HAP-1 (cell line): ENCODE measurements around the gene SFTPB.

Source experiments
- DNase-seq, 2 experiments: peaks; one replicate each; pipeline ENCODE4 v3.0.0-alpha.2; 2016 to 2020; ENCODE audit warnings: low spot score in 2 of 2
- H3K27me3 ChIP-seq: fragments of 250-450 bp; sonication (Bioruptor Pico); 2 replicates; pipeline ENCODE4 v1.5.1; 2020; ENCODE audit warnings: low read depth, mild to moderate bottlenecking, moderate library complexity
- H3K36me3 ChIP-seq: fragments of 250-450 bp; sonication (Bioruptor Pico); replicated peaks from 2 replicates; pipeline ENCODE4 v1.5.1; 2020; ENCODE audit warnings: mild to moderate bottlenecking
- H3K4me1 ChIP-seq: fragments of 250-450 bp; sonication (Bioruptor Pico); 2 replicates; pipeline ENCODE4 v1.5.1; 2020; ENCODE audit warnings: mild to moderate bottlenecking
- H3K4me3 ChIP-seq: fragments of 250-450 bp; sonication (Bioruptor Pico); 2 replicates; pipeline ENCODE4 v1.5.1; 2020; ENCODE audit warnings: mild to moderate bottlenecking, moderate library complexity
- H3K9me3 ChIP-seq: fragments of 250-450 bp; sonication (Bioruptor Pico); 2 replicates; pipeline ENCODE4 v1.5.1; 2020; ENCODE audit warnings: mild to moderate bottlenecking, moderate library complexity
- in situ Hi-C: fragments of 300-500 bp; cut with MboI; formaldehyde crosslinking; loops from 3 replicates; pipeline ENCODE4 v1.14.3; 2020; ENCODE audit warnings: low sequenced_read_pairs, inconsistent platforms, mixed read lengths

SFTPB gene

GRCh38 chr2:85706599-85707296, 38.7 kb upstream of the SFTPB start:
- Histone ChIP-seq H3K27me3 (peaks cover 12% of the 10 kb centered on the region), H3K36me3 (no peaks in the 10 kb centered on the region), H3K4me1 (peaks cover 4% of the 10 kb centered on the region), H3K9me3 (no peaks in the 10 kb centered on the region), H3K4me3 (no peak overlapping the region)
- in situ Hi-C loops: no loop called here
- no peak for DNase-seq

- in situ Hi-C loops: no loop called here
- peaks cover 4% of the 10 kb centered on the region for H3K4me1 ChIP-seq
- H3K4me3 ChIP-seq: no peak overlapping the region
- peaks cover 12% of the 10 kb centered on the region for H3K27me3 ChIP-seq
- H3K36me3 ChIP-seq: no peaks in the 10 kb centered on the region
- DNase-seq: no peak
- H3K9me3 ChIP-seq: no peaks in the 10 kb centered on the region
These were observed 38.1 kb upstream of the SFTPB start for GRCh38 chr2:85706063-85706462.

- DNase-seq: no peak
- Histone ChIP-seq H3K27me3 (peaks cover 12% of the 10 kb centered on the region), H3K36me3 (no peaks in the 10 kb centered on the region), H3K4me1 (peaks cover 4% of the 10 kb centered on the region), H3K9me3 (no peaks in the 10 kb centered on the region), H3K4me3 (no peak overlapping the region)
- in situ Hi-C loops: no loop called here
These were observed 37.7 kb upstream of the SFTPB start for GRCh38 chr2:85705680-85706039.

- in situ Hi-C loops: no loop called here
- peaks cover 4% of the 10 kb centered on the region for H3K4me1 ChIP-seq
- H3K36me3 ChIP-seq: no peaks in the 10 kb centered on the region
- H3K4me3 ChIP-seq: no peak overlapping the region
- no peak for DNase-seq
- H3K9me3 ChIP-seq: no peaks in the 10 kb centered on the region
- H3K27me3 ChIP-seq: peaks cover 12% of the 10 kb centered on the region
These were observed 37.0 kb upstream of the SFTPB start for GRCh38 chr2:85704800-85705679.

- no peak for DNase-seq
- H3K27me3 ChIP-seq: peaks cover 12% of the 10 kb centered on the region
- H3K9me3 ChIP-seq: no peaks in the 10 kb centered on the region
- H3K4me3 ChIP-seq: no peak overlapping the region
- in situ Hi-C loops: no loop called here
- H3K4me1 ChIP-seq: peaks cover 4% of the 10 kb centered on the region
- no peaks in the 10 kb centered on the region for H3K36me3 ChIP-seq
These were observed 36.0 kb upstream of the SFTPB start for GRCh38 chr2:85704038-85704437.

- DNase-seq: no peak
These were observed 35.3 kb upstream of the SFTPB start for GRCh38 chr2:85703329-85703728.

GRCh38 chr2:85702800-85703199, 34.8 kb upstream of the SFTPB start:
- in situ Hi-C loops: no loop called here

More at GRCh38 chr2:85703329-85703728, 35.3 kb upstream of the SFTPB start:
- Histone ChIP-seq H3K4me3 (no peak overlapping the region), H3K9me3 (no peaks in the 10 kb centered on the region), H3K4me1 (peaks cover 4% of the 10 kb centered on the region), H3K36me3 (no peaks in the 10 kb centered on the region), H3K27me3 (peaks cover 5% of the 10 kb centered on the region; the same call in 1 of the 2 replicates)
- in situ Hi-C loops: no loop called here

GRCh38 chr2:85702172-85702571, 34.2 kb upstream of the SFTPB start:
- Histone ChIP-seq H3K4me3 (no peak overlapping the region), H3K9me3 (no peaks in the 10 kb centered on the region), H3K4me1 (peaks cover 4% of the 10 kb centered on the region), H3K36me3 (no peaks in the 10 kb centered on the region), H3K27me3 (no peaks in the 10 kb centered on the region)
- DNase-seq: no peak
- in situ Hi-C loops: no loop called here

More at GRCh38 chr2:85702800-85703199, 34.8 kb upstream of the SFTPB start:
- peaks cover 5% of the 10 kb centered on the region; the same call in 1 of the 2 replicates for H3K27me3 ChIP-seq
- no peak overlapping the region for H3K4me3 ChIP-seq
- H3K4me1 ChIP-seq: peaks cover 4% of the 10 kb centered on the region
- no peak for DNase-seq
- H3K9me3 ChIP-seq: no peaks in the 10 kb centered on the region
- no peaks in the 10 kb centered on the region for H3K36me3 ChIP-seq

GRCh38 chr2:85699325-85699724, 31.3 kb upstream of the SFTPB start:
- H3K36me3 ChIP-seq: no peaks in the 10 kb centered on the region
- in situ Hi-C loops: no loop called here
- H3K4me1 ChIP-seq: peaks cover 4% of the 10 kb centered on the region

GRCh38 chr2:85698880-85699254, 30.9 kb upstream of the SFTPB start:
- Histone ChIP-seq H3K27me3 (no peaks in the 10 kb centered on the region), H3K4me3 (no peak overlapping the region), H3K36me3 (no peaks in the 10 kb centered on the region), H3K9me3 (no peaks in the 10 kb centered on the region), H3K4me1 (peaks cover 4% of the 10 kb centered on the region)
- in situ Hi-C loops: no loop called here
- no peak for DNase-seq

More at GRCh38 chr2:85699325-85699724, 31.3 kb upstream of the SFTPB start:
- Histone ChIP-seq H3K27me3 (no peaks in the 10 kb centered on the region), H3K9me3 (no peaks in the 10 kb centered on the region), H3K4me3 (no peak overlapping the region)
- no peak for DNase-seq

GRCh38 chr2:85698184-85698879, 30.3 kb upstream of the SFTPB start:
- Histone ChIP-seq H3K36me3 (no peaks in the 10 kb centered on the region), H3K4me3 (no peak overlapping the region), H3K4me1 (peaks cover 4% of the 10 kb centered on the region), H3K9me3 (no peaks in the 10 kb centered on the region), H3K27me3 (no peaks in the 10 kb centered on the region)
- in situ Hi-C loops: no loop called here
- no peak for DNase-seq

- no peak for DNase-seq
- Histone ChIP-seq H3K4me1 (peaks cover 4% of the 10 kb centered on the region), H3K4me3 (no peak overlapping the region), H3K27me3 (no peaks in the 10 kb centered on the region), H3K36me3 (no peaks in the 10 kb centered on the region), H3K9me3 (no peaks in the 10 kb centered on the region)
- in situ Hi-C loops: no loop called here
These were observed 29.7 kb upstream of the SFTPB start for GRCh38 chr2:85697716-85698115.

GRCh38 chr2:85697096-85697495, 29.1 kb upstream of the SFTPB start:
- DNase-seq: no peak
- in situ Hi-C loops: no loop called here
- no peaks in the 10 kb centered on the region for H3K9me3 ChIP-seq
- no peaks in the 10 kb centered on the region for H3K36me3 ChIP-seq
- no peaks in the 10 kb centered on the region for H3K27me3 ChIP-seq
- no peak overlapping the region for H3K4me3 ChIP-seq
- peaks cover under 1% of the 10 kb centered on the region for H3K4me1 ChIP-seq
